ENCODE data around the gene TAF11L2.
"Not testable (repeated sequence)": the region's sequence is repeated elsewhere in the genome, so short reads cannot be mapped to it uniquely, and the experiment has no call there.

The TAF11L2 gene

GRCh38 chr5:17497931-17498330 lies at the start of gene TAF11L2:
TAF11L2 (plus strand) TSS chr5:17498231.
- not testable (repeated sequence) for DNase-seq (ENCODE audit: low read depth in 2 of 2)

GRCh38 chr5:17448877-17449276 lies 49.2 kb upstream of the TAF11L2 start:
- no peak for DNase-seq (ENCODE audit: low read depth in 2 of 2)

- no peak for DNase-seq (ENCODE audit: low read depth in 2 of 2)
These were observed 45.1 kb upstream of the TAF11L2 start for GRCh38 chr5:17452936-17453335.

GRCh38 chr5:17455942-17456341 lies 42.1 kb upstream of the TAF11L2 start:
- no peak for DNase-seq (ENCODE audit: low read depth in 2 of 2)

- DNase-seq (ENCODE audit: low read depth in 2 of 2) = no peak
These were observed 36.2 kb upstream of the TAF11L2 start for GRCh38 chr5:17461793-17462192.

- no peak for DNase-seq (ENCODE audit: low read depth in 2 of 2)
These were observed 34.4 kb upstream of the TAF11L2 start for GRCh38 chr5:17463653-17464052.

GRCh38 chr5:17470064-17470463 lies 28.0 kb upstream of the TAF11L2 start:
- DNase-seq (ENCODE audit: low read depth in 2 of 2) = no peak

GRCh38 chr5:17475064-17475463 lies 23.0 kb upstream of the TAF11L2 start:
- DNase-seq (ENCODE audit: low read depth in 2 of 2) = not testable (repeated sequence)

GRCh38 chr5:17477043-17477442 lies 21.0 kb upstream of the TAF11L2 start:
- DNase-seq (ENCODE audit: low read depth in 2 of 2) = no peak

- DNase-seq (ENCODE audit: low read depth in 2 of 2) = no peak
These were observed 20.3 kb upstream of the TAF11L2 start for GRCh38 chr5:17477573-17478265.

- DNase-seq (ENCODE audit: low read depth in 2 of 2) = no peak
These were observed 16.7 kb upstream of the TAF11L2 start for GRCh38 chr5:17481378-17481777.

- DNase-seq (ENCODE audit: low read depth in 2 of 2) = no peak
These were observed 15.2 kb upstream of the TAF11L2 start for GRCh38 chr5:17482790-17483189.

GRCh38 chr5:17486464-17487173 lies 11.4 kb upstream of the TAF11L2 start:
- DNase-seq (ENCODE audit: low read depth in 2 of 2) = not testable (repeated sequence)

GRCh38 chr5:17487174-17487512 lies 10.9 kb upstream of the TAF11L2 start:
- no peak for DNase-seq (ENCODE audit: low read depth in 2 of 2)

- not testable (repeated sequence) for DNase-seq (ENCODE audit: low read depth in 2 of 2)
These were observed 6.8 kb upstream of the TAF11L2 start for GRCh38 chr5:17491257-17491656.

GRCh38 chr5:17492770-17493169 lies 5.3 kb upstream of the TAF11L2 start:
- DNase-seq (ENCODE audit: low read depth in 2 of 2) = no peak

- DNase-seq (ENCODE audit: low read depth in 2 of 2) = no peak
These were observed 585 bp upstream of the TAF11L2 start for GRCh38 chr5:17497446-17497845.

- no peak for DNase-seq (ENCODE audit: low read depth in 2 of 2)
These were observed 13.8 kb downstream of the TAF11L2 start for GRCh38 chr5:17511775-17512325.

GRCh38 chr5:17517526-17517925 lies 19.5 kb downstream of the TAF11L2 start:
- DNase-seq (ENCODE audit: low read depth in 2 of 2) = not testable (repeated sequence)

- not testable (repeated sequence) for DNase-seq (ENCODE audit: low read depth in 2 of 2)
These were observed 20.0 kb downstream of the TAF11L2 start, which contains the start of gene TAF11L3 for GRCh38 chr5:17518067-17518466. TAF11L3 (plus strand) TSS chr5:17518367.

- DNase-seq (ENCODE audit: low read depth in 2 of 2) = not testable (repeated sequence)
These were observed 21.5 kb downstream of the TAF11L2 start for GRCh38 chr5:17519508-17519907.

GRCh38 chr5:17521501-17521900 lies 23.5 kb downstream of the TAF11L2 start, which contains the start of gene TAF11L4:
TAF11L4 (plus strand) TSS chr5:17521801.
- not testable (repeated sequence) for DNase-seq (ENCODE audit: low read depth in 2 of 2)

GRCh38 chr5:17524935-17525334 lies 26.9 kb downstream of the TAF11L2 start, which contains the start of gene TAF11L5:
TAF11L5 (plus strand) TSS chr5:17525235.
- DNase-seq (ENCODE audit: low read depth in 2 of 2) = not testable (repeated sequence)

Measured in stimulated activated CD8-positive, alpha-beta memory T cell treated with anti-CD3 and anti-CD28 coated beads, Interleukin-15, amount 100 ng/mL, for 4 hours (primary cell).